ENCODE data around the gene PTCD1.
A peak's percentile ranks its signal among the peaks of the same experiment; 100 is the strongest.

The PTCD1 gene

DNA sequence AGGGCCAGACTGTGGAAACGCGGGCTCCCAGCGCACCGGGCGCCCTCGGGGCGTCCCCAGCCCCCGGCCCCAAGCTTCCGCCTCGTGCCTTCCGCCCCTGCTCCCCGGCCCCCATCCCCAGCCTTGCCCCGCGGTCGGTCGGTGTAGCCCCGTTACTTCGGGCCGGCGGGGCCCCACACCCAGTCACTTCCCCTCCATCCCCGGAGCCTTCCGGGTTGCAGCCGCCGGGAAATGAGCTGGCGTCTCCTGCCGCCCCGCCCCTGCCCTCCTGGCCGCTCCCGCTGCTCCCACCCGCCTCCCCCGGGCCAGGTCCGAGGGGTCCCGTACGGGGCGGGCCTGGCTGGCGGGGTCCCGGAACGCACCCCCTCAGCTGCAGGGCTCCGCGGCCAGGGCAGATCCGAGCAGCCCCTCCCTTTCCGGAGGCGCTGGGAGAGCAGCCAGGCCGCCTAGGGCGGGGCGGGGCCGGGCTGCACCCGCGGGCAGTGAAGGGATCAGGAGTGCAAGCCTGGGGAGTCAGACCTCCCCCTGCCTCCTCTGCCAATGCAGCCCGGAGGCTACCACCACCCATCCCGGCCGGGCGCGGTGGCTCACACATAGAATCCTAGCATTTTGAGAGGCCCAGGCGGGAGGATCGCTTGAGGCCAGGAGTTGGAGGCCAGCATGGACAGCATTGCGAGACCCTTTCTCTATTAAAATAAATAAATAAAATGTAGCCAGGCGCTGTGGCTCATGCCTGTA is 63.4 kb downstream of the PTCD1 start:
- DNase-seq (ENCODE audit: low read depth): peak; percentile 82
- no peak for TF ChIP-seq CTCF (IDR thresholded peaks at IDR 0.05; ENCODE audit: insufficient read depth, low read depth, low read length, missing control alignments)
- peak overlapping the region; percentile 96 for H3K4me3 ChIP-seq (ENCODE audit: low read depth, low read length)

DNA sequence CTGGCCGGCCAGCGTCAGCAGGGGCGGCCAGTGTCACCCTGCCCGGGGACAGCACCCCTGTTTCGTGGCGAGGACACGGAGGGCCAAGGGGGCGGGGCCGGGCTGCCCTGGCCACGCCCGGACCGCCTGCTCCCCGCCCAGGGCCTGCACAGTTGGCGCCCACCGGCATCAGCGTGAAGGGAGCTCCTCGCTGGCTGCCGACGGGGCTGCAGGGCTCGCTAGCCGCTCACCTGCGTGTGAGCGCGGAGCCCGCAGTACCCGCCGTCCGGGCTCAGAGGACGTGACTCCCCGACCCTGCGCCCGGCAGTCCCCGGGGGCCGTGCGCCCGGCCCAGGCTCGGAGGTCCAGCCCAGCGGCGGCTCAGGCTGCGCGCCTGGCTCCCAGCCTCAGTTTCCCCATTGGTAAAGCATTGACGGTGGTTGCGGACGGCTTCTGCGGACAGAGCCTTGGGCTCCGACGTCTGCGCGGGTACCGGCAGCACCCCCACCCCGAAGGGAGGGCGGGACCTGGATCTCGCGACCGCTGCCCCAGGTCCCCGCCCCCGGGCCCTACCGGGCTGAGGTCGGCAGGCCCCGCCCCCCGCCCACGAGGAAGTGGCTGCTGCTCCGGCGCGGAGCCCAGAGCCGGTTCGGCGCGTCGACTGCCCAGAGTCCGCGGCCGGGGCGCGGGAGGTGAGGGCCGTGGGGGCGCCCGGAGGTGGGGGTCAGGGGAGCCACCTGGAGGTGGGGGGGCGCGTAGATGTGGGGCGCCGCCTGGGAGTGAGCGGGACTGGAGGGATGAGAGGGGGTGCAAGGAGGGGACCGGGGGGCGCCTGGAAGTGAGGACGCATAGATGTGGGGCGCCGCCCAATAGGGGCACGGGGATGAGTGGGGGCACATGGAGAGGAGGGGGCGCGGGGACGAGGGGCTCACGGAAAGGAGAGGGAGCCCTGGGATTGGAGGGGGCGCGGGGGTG is 64.2 kb downstream of the PTCD1 start, which contains the start of gene ARPC1B:
TSS of gene ARPC1B (plus strand) at position 620 of the 954 bp plus-strand sequence. CDS start 10,985 bp downstream, outside the sequence.
- no peak for TF ChIP-seq CTCF (IDR thresholded peaks at IDR 0.05; ENCODE audit: insufficient read depth, low read depth, low read length, missing control alignments)
- H3K4me3 ChIP-seq (ENCODE audit: low read depth, low read length): peak within 1 kb of the TSS; percentile 96
- peak; percentile 93 for DNase-seq (ENCODE audit: low read depth)

- peak overlapping the region; percentile 96 for H3K4me3 ChIP-seq (ENCODE audit: low read depth, low read length)
- DNase-seq (ENCODE audit: low read depth): no peak
- no peak for TF ChIP-seq CTCF (IDR thresholded peaks at IDR 0.05; ENCODE audit: insufficient read depth, low read depth, low read length, missing control alignments)
These were observed 65.2 kb downstream of the PTCD1 start for GRCh38 chr7:99373091-99374066.

GRCh38 chr7:99372275-99373090 is 66.1 kb downstream of the PTCD1 start:
- H3K4me3 ChIP-seq (ENCODE audit: low read depth, low read length): no peak overlapping the region
- TF ChIP-seq CTCF (IDR thresholded peaks at IDR 0.05; ENCODE audit: insufficient read depth, low read depth, low read length, missing control alignments): no peak
- DNase-seq (ENCODE audit: low read depth): no peak

DNA sequence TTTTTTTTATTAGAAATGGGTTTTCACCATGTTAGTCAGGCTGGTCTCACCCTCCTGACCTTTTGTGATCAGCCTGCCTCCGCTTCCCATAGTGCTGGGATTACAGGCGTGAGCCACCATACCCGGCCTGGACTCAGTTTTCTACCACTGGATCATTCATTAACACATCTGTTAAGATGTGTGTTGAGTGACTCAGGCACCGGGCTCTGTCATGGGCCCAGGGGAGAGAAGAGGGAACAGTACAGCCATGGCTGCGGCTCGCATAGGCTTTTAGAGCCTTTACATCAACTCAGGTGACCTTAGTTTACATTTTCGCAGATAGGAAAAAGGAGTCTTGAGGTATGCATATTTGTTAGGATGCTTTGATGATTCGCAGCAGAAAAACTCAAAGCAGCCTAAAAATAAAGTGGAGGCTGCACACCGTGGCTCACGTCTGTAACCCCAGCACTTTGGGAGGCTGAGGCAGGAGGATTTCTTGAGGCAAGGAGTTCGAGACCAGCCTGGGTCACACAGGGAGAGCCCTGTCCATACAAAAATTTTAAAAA is 67.2 kb downstream of the PTCD1 start:
- H3K4me3 ChIP-seq (ENCODE audit: low read depth, low read length): no peak overlapping the region
- TF ChIP-seq CTCF (IDR thresholded peaks at IDR 0.05; ENCODE audit: insufficient read depth, low read depth, low read length, missing control alignments): no peak
- DNase-seq (ENCODE audit: low read depth): no peak
